CD8-positive, alpha-beta memory T cell (primary cell): Measurements from ENCODE around the gene NT5M. TPM values are rescaled to one million over a fixed set of nuclear protein-coding genes. Genes with fewer than 3 reads are reported as not detected.
"Not testable (repeated sequence)": the region's sequence is repeated elsewhere in the genome, so short reads cannot be mapped to it uniquely, and the experiment has no call there.

ENCODE experiments used
- CTCF ChIA-PET: fragments of 350-600 bp; sonication (Branson Sonifier 250); formaldehyde crosslinking; loops from one replicate; lab custom pipeline; 2021; ENCODE audit warnings: antibody characterized with exemption; lab: Charles Lee
- POLR2A ChIA-PET: fragments of 350-600 bp; sonication (Branson Sonifier 250); formaldehyde crosslinking; loops from one replicate; lab custom pipeline; 2021; ENCODE audit warnings: antibody characterized with exemption; lab: Charles Lee
- DNase-seq, 5 donors: peaks; one replicate each; pipeline versions ENCODE4 v3.0.0 to v3.0.0-alpha.2; 2020 to 2022; ENCODE audit warnings: mixed read lengths in 1 of 5
- H3K27ac ChIP-seq: one replicate; pipeline ENCODE4 v1.7.0; 2013; ENCODE audit warnings: low read depth, mild to moderate bottlenecking, low read length, moderate library complexity
- H3K27me3 ChIP-seq: 2 replicates; pipeline ENCODE4 v1.7.0; 2013; ENCODE audit warnings: low read length, mild to moderate bottlenecking; ENCODE audit not compliant: insufficient read depth, poor library complexity, severe bottlenecking
- H3K36me3 ChIP-seq: 2 replicates; pipeline ENCODE4 v1.7.0; 2013; ENCODE audit warnings: mild to moderate bottlenecking, low read length, moderate library complexity; ENCODE audit not compliant: insufficient read depth
- H3K4me1 ChIP-seq: 2 replicates; pipeline ENCODE4 v1.7.0; 2013; ENCODE audit warnings: mild to moderate bottlenecking, low read length, moderate library complexity; ENCODE audit not compliant: insufficient read depth
- H3K4me3 ChIP-seq: 2 replicates; pipeline ENCODE4 v1.7.0; 2013; ENCODE audit warnings: mild to moderate bottlenecking, low read length
- H3K9me3 ChIP-seq: 2 replicates; pipeline ENCODE4 v1.7.0; 2013; ENCODE audit warnings: mild to moderate bottlenecking, low read length
- H3K27ac Mint-ChIP-seq, 8 donors: one replicate each; pipeline ENCODE4 v1.8.0; 2020 to 2021; ENCODE audit warnings: mixed read lengths in 8 of 8, mild to moderate bottlenecking in 6 of 8, inconsistent platforms in 3 of 8, moderate library complexity in 3 of 8
- H3K27me3 Mint-ChIP-seq, 2 donors: one replicate each; pipeline ENCODE4 v1.8.0; 2020 to 2021; ENCODE audit warnings: mixed read lengths in 2 of 2, mild to moderate bottlenecking in 1 of 2, moderate library complexity in 1 of 2
- H3K36me3 Mint-ChIP-seq, 3 donors: one replicate each; pipeline ENCODE4 v1.8.0; 2020 to 2021; ENCODE audit warnings: mixed read lengths in 3 of 3, inconsistent platforms in 1 of 3, mild to moderate bottlenecking in 1 of 3
- H3K4me1 Mint-ChIP-seq, 3 donors: one replicate each; pipeline ENCODE4 v1.8.0; 2020 to 2021; ENCODE audit warnings: mixed read lengths in 3 of 3, inconsistent platforms in 1 of 3, mild to moderate bottlenecking in 1 of 3
- H3K4me3 Mint-ChIP-seq, 7 donors: one replicate each; pipeline ENCODE4 v1.8.0; 2020 to 2021; ENCODE audit warnings: mixed read lengths in 7 of 7, mild to moderate bottlenecking in 6 of 7, moderate library complexity in 4 of 7, inconsistent platforms in 2 of 7
- H3K9me3 Mint-ChIP-seq, 5 donors: one replicate each; pipeline ENCODE4 v1.8.0; 2020 to 2022; ENCODE audit warnings: mixed read lengths in 5 of 5, mild to moderate bottlenecking in 3 of 5, moderate library complexity in 2 of 5, inconsistent platforms in 1 of 5
- polyA plus RNA-seq: library from polyadenylated mRNA; unstranded; fragments of 300-500 nt; fragmentation: Illumina TruSeq; gene quantifications from one replicate; pipeline ENCODE4 v1.2.3, GENCODE V29; 2021
- total RNA-seq, 2 experiments: library from RNA; stranded (reverse); gene quantifications; one replicate each; pipeline ENCODE4 v1.2.3, GENCODE V29; 2021

NT5M gene
- total and polyA plus RNA-seq, 3 experiments from 2014 or later: 3.0 to 6.6 (median 5.4) TPM

DNA sequence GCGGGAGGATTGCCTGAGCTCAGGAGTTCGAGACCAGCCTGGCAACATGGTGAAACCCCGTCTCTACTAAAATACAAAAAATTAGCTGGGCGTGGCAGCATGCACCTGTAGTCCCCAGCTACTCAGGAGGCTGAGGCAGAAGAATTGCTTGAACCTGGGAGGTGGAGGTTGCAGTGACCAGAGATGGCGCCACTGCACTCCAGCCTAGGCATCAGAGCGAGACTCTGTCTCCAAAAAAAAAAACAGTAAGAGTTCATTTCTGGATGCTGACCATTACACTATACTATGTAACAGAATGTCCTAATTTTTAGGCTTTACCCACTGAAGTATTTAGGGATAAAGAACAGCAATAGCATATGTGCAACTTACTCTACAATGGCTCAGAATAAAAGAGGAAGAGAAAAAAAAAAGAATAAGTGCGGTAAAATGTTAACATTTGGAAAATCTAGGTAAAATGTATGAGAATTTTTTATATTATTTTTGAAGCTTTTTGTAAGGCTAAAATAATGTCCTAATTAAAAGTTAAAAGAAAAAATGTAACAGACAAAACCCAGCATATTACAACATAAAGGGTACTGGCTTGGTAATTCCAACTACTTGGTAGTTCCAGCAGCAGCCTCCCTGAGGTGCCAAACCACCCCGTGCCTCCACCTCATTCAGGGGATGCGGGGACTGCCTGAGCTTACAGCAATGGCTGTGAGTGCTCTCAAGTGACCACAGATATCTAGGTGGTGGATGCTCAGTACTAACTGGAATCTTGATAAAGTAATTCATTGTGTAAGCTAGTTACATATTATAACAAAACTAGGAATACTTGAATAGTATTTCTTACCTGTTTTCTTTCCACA, 33.0 kb upstream of the NT5M start:
- peaks cover 1 to 7% (median 4%) of the 10 kb centered on the region in 3 donors for H3K4me1 Mint-ChIP-seq
- H3K27me3 Mint-ChIP-seq: no peaks in the 10 kb centered on the region
- peak overlapping the region in 1 of 8 donors; percentile 60 for H3K27ac Mint-ChIP-seq
- ChIA-PET CTCF (no interaction called here), POLR2A (no interaction called here)
- peaks cover 26% of the 10 kb centered on the region for H3K36me3 ChIP-seq
- no peak overlapping the region for H3K4me3 ChIP-seq
- no peaks in the 10 kb centered on the region for H3K27me3 ChIP-seq
- H3K36me3 Mint-ChIP-seq: peaks cover 6 to 76% (median 17%) of the 10 kb centered on the region in 3 donors
- H3K27ac ChIP-seq: no peak overlapping the region
- DNase-seq: peak in 1 of 5 donors; percentile 4
- H3K4me3 Mint-ChIP-seq: no peak overlapping the region
- no peaks in the 10 kb centered on the region for H3K4me1 ChIP-seq
- H3K9me3 Mint-ChIP-seq: no peaks in the 10 kb centered on the region
- no peaks in the 10 kb centered on the region for H3K9me3 ChIP-seq

DNA sequence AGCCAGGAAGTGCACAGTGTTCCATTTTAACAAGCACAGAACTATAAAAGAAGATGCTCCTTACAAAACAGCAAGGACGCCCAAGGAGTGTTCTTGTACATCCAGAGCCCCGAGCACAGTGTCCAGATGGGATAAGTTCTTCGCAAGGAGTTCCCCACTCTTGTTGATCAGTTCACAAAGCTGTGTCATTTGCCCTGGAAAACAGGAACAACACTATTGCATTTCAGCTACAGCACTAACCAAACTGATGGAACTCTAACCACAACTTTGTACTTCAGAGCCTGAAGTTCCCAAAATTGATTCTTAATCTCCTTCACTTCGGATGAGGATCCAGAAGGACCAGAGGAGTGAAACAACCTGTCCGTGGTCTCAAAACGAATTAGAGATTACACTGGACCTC, 27.2 kb upstream of the NT5M start:
- POLR2A ChIA-PET: interaction anchor here (0.6 kb wide), 1 partner anchor 992 kb away, joined by 3 read pairs; no protein-coding TSS in a partner anchor

DNA sequence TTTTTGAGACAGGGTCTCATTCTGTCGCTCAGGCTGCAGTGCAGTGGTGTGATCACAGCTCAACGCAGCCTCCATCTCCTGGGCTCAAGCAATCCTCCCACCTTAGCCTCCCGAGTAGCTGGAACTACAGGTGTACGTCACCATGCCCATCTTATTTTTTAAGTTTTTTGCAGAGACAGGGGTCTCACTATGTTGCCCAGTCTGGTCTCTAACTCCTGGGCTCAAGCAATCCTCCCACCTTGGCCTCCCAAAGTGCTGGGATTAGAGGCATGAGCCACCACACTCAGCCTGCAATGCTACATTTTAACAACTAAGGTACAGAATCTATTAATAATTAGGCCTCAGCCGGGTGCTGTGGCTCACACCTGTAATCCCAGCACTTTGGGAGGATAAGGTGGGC, 25.7 kb upstream of the NT5M start:
- peaks cover 34 to 59% (median 41%) of the 10 kb centered on the region in 3 donors for H3K4me1 Mint-ChIP-seq
- H3K27me3 Mint-ChIP-seq, H3K9me3 ChIP-seq, H3K4me3 ChIP-seq, H3K27ac ChIP-seq, H3K4me3 Mint-ChIP-seq, DNase-seq, H3K27me3 ChIP-seq, POLR2A ChIA-PET, H3K36me3 ChIP-seq, H3K9me3 Mint-ChIP-seq: not testable (repeated sequence)
- H3K4me1 ChIP-seq: peaks cover 33% of the 10 kb centered on the region
- CTCF ChIA-PET: interaction anchor here (0.7 kb wide), 1 partner anchor 35 kb away, joined by 3 read pairs; no protein-coding TSS in a partner anchor
- peaks cover 3 to 54% (median 7%) of the 10 kb centered on the region in 3 donors for H3K36me3 Mint-ChIP-seq
- peak overlapping the region in 1 of 8 donors; percentile 94 for H3K27ac Mint-ChIP-seq

More for the DNA sequence above, 27.2 kb upstream of the NT5M start:
- CTCF ChIA-PET: interaction anchor here (1.7 kb wide), 1 partner anchor 37 kb away, joined by 3 read pairs; no protein-coding TSS in a partner anchor
- H3K27me3 Mint-ChIP-seq: no peaks in the 10 kb centered on the region
- no peak overlapping the region for H3K4me3 Mint-ChIP-seq
- DNase-seq: no peak
- peaks cover 3 to 57% (median 7%) of the 10 kb centered on the region in 3 donors for H3K36me3 Mint-ChIP-seq
- H3K27ac Mint-ChIP-seq: peak overlapping the region in 2 of 8 donors; percentile 14 to 54
- H3K36me3 ChIP-seq: no peaks in the 10 kb centered on the region
- peaks cover 25 to 47% (median 31%) of the 10 kb centered on the region in 3 donors for H3K4me1 Mint-ChIP-seq
- H3K9me3 Mint-ChIP-seq: no peaks in the 10 kb centered on the region
- no peaks in the 10 kb centered on the region for H3K9me3 ChIP-seq
- peaks cover 27% of the 10 kb centered on the region for H3K4me1 ChIP-seq
- no peak overlapping the region for H3K4me3 ChIP-seq
- no peaks in the 10 kb centered on the region for H3K27me3 ChIP-seq
- no peak overlapping the region for H3K27ac ChIP-seq

DNA sequence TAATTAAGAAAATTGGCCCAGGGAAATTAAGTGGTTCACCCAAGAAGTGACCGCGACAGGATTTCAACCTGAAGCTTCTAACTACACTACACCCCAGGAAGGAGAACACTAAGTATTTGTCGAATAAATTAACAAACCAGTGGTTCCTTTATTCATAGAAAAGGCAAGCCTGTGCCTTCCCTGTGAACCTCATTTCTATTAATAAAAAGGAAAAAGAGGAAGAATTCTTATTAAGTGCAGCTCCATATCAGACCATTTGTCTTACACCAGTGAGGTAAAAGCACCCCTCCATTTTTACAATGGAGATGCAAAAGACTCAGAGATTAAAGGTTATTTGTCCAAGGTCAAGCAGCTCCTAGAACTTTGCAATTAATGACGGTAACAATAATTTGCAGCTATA, 23.9 kb upstream of the NT5M start:
- Histone ChIP-seq H3K27ac (no peak overlapping the region), H3K27me3 (no peaks in the 10 kb centered on the region), H3K9me3 (no peaks in the 10 kb centered on the region), H3K4me3 (peak overlapping the region; percentile 77), H3K4me1 (peaks cover 33% of the 10 kb centered on the region), H3K36me3 (no peaks in the 10 kb centered on the region)
- H3K9me3 Mint-ChIP-seq: no peaks in the 10 kb centered on the region
- peaks cover 33 to 56% (median 41%) of the 10 kb centered on the region in 3 donors for H3K4me1 Mint-ChIP-seq
- peak overlapping the region; percentile 68 to 99 (median 90) for H3K4me3 Mint-ChIP-seq
- CTCF ChIA-PET: interaction anchor here (0.8 to 1.6 kb wide), 4 partner anchors 12 to 42 kb away, joined by 3 to 6 read pairs (median 3); partner anchors contain the start of gene FLCN
- POLR2A ChIA-PET: interaction anchor here (0.7 to 2.5 kb wide), 3 partner anchors 8 to 26 kb away, joined by 3 to 10 read pairs (median 4); no protein-coding TSS in a partner anchor
- H3K27ac Mint-ChIP-seq: peak overlapping the region in 7 of 8 donors; percentile 6 to 95 (median 54)
- peaks cover 3 to 36% (median 4%) of the 10 kb centered on the region in 3 donors for H3K36me3 Mint-ChIP-seq
- H3K27me3 Mint-ChIP-seq: no peaks in the 10 kb centered on the region
- no peak for DNase-seq

DNA sequence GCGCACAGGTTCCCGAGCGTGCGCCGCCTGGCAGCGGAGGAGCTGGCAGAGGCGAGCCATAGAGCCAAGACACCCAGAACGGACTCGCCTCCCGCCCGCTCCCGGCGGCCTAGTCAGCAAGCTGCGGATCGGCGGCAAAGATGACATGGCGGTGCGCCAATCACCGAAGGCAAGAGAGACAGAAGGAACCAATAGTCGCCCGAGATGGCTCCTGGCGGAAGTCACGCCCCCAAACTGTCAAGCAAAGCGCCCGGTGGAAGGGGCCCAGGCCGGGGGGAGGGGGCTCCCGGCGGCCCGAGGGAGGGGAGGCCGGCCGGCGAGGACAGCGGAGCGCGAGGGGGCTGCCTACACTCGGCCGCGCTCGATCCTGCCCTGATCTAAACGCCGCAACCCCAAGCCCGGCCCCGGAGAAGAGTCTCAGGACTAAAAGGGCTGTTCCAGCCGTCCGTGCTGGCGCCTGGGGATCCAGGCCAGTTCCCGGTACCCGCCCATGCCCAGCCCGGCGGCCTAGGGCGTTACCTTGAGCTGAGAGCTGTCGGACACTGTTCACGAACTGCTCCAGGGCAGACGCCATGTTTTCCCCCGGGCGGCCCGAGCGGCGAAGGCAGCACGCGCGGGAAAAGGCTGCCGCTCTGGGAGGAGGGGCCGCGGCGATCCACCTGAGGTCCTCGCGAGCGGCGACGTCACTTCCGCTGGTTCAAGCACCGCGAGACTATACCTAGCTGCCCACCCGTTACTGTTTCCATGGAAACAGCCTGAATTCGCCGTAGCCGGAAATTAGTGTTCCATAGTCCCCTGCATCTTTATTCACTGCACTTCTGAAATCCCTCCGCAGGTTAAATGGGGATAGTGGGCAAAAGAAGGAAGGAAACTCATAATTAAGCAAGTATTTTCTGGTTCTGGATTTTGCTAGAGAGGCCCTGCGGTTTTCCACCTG, 22.3 kb upstream of the NT5M start, which contains the start of gene COPS3:
Gene COPS3 (minus strand): TSS at position 634 of the 937 bp plus-strand sequence. CDS start 60 bp downstream, at position 574.
- no peaks in the 10 kb centered on the region for H3K27me3 Mint-ChIP-seq
- H3K27ac ChIP-seq: peak within 1 kb of the TSS; percentile 89
- peak within 1 kb of the TSS; percentile 95 to 99 (median 98) for H3K27ac Mint-ChIP-seq
- H3K4me3 ChIP-seq: peak within 1 kb of the TSS; percentile 77
- H3K27me3 ChIP-seq: no peaks in the 10 kb centered on the region
- H3K9me3 Mint-ChIP-seq: no peaks in the 10 kb centered on the region
- peaks cover 0 to 24% (median 0%) of the 10 kb centered on the region in 3 donors for H3K36me3 Mint-ChIP-seq
- ChIA-PET POLR2A (interaction anchor here (0.7 to 2.5 kb wide), 4 partner anchors 25 to 155 kb away, joined by 3 to 10 read pairs (median 5); partner anchors contain the start of gene FLCN), CTCF (interaction anchor here (1.2 to 1.7 kb wide), 4 partner anchors 9 to 43 kb away, joined by 4 to 6 read pairs (median 4); partner anchors contain the start of gene FLCN)
- no peaks in the 10 kb centered on the region for H3K36me3 ChIP-seq
- peaks cover 33% of the 10 kb centered on the region for H3K4me1 ChIP-seq
- DNase-seq: peak; percentile 96 to 99 (median 96)
- no peaks in the 10 kb centered on the region for H3K9me3 ChIP-seq
- H3K4me1 Mint-ChIP-seq: peaks cover 33 to 52% (median 37%) of the 10 kb centered on the region in 3 donors
- H3K4me3 Mint-ChIP-seq: peak within 1 kb of the TSS; percentile 88 to 99 (median 92)

DNA sequence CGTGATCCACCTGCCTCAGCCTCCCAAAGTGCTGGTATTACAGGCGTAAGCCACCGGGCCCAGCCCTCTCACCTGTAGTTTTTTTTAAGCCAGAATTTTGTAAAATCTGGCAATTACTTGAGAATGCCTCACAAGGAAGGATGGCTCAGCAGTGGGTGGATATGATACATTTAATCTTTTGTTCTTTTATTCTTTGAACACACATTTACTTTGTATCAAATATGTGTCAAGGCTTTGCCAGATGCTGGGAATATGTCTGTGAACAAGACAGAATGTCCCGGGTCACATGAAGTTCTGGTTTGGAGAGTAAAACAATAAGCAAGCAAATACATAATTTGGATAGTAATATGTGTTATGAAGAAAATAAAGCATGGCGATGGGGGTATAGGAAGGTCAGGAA, 17.2 kb upstream of the NT5M start:
- peaks cover 0 to 3% (median 0%) of the 10 kb centered on the region in 3 donors for H3K36me3 Mint-ChIP-seq
- H3K27ac Mint-ChIP-seq: no peak overlapping the region
- peaks cover 9 to 12% (median 9%) of the 10 kb centered on the region in 3 donors for H3K4me1 Mint-ChIP-seq
- H3K36me3 ChIP-seq: no peaks in the 10 kb centered on the region
- ChIA-PET CTCF (no interaction called here), POLR2A (no interaction called here)
- H3K27me3 Mint-ChIP-seq: no peaks in the 10 kb centered on the region
- no peaks in the 10 kb centered on the region for H3K27me3 ChIP-seq
- H3K4me3 Mint-ChIP-seq: no peak overlapping the region
- no peaks in the 10 kb centered on the region for H3K9me3 ChIP-seq
- H3K9me3 Mint-ChIP-seq: peaks cover 0 to 2% (median 0%) of the 10 kb centered on the region in 5 donors
- peaks cover 6% of the 10 kb centered on the region for H3K4me1 ChIP-seq
- H3K27ac ChIP-seq: no peak overlapping the region
- no peak overlapping the region for H3K4me3 ChIP-seq
- no peak for DNase-seq

DNA sequence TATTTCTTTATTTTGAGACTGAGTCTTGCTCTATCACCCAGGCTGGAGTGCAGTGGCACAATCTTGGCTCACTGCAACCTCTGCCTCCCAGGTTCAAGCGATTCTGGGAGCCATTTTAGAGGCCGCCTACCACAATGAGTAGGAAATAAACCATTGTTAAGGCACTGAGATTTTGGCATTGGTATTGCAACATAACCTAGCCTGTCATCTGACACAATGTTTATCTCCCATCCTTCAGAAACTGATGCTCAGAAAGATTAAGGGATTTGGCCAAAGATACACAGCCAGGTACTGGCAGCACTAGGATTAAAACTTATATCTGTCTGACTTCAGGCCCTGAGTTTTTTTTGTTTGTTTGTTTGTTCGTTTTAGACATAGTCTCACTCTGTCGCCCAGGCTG, 14.1 kb upstream of the NT5M start:
- H3K9me3 ChIP-seq: no peaks in the 10 kb centered on the region
- no peaks in the 10 kb centered on the region for H3K4me1 ChIP-seq
- H3K36me3 ChIP-seq: no peaks in the 10 kb centered on the region
- Mint-ChIP-seq H3K9me3 (peaks cover 0 to 2% (median 0%) of the 10 kb centered on the region in 5 donors), H3K27me3 (peaks cover 0 to 3% of the 10 kb centered on the region in 2 donors), H3K4me1 (no peaks in the 10 kb centered on the region), H3K36me3 (no peaks in the 10 kb centered on the region), H3K27ac (peak overlapping the region in 1 of 8 donors; percentile 43), H3K4me3 (no peak overlapping the region)
- H3K27me3 ChIP-seq: no peaks in the 10 kb centered on the region
- DNase-seq: no peak
- CTCF ChIA-PET: no interaction called here
- POLR2A ChIA-PET: no interaction called here
- H3K27ac ChIP-seq: no peak overlapping the region
- H3K4me3 ChIP-seq: no peak overlapping the region
